Measurements from ENCODE around the gene ELOA2.

DNA sequence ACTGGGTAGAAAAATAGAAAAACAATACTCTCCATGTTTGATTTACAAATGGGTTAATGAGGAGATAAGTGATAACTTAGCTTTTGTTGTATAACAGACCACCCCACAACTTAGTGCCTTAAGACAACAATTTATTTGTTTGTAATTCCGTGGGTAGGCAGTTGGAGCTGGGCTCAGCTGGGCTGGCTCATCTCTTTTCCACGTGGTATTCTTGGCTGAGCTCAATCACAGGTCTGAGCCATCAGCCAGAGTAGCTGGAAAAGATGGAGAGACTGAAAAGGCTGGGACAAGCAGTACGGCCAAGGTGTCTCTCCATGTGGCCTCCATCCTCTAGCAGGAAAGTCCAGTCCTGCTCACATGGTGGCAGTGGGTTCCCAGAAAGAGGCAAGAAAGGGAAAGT is 32.2 kb upstream of the ELOA2 start:
- TF ChIP-seq, protein P1, sequence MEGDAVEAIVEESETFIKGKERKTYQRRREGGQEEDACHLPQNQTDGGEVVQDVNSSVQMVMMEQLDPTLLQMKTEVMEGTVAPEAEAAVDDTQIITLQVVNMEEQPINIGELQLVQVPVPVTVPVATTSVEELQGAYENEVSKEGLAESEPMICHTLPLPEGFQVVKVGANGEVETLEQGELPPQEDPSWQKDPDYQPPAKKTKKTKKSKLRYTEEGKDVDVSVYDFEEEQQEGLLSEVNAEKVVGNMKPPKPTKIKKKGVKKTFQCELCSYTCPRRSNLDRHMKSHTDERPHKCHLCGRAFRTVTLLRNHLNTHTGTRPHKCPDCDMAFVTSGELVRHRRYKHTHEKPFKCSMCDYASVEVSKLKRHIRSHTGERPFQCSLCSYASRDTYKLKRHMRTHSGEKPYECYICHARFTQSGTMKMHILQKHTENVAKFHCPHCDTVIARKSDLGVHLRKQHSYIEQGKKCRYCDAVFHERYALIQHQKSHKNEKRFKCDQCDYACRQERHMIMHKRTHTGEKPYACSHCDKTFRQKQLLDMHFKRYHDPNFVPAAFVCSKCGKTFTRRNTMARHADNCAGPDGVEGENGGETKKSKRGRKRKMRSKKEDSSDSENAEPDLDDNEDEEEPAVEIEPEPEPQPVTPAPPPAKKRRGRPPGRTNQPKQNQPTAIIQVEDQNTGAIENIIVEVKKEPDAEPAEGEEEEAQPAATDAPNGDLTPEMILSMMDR (conservative IDR thresholded peaks at IDR 0.05 in 1 of 2, IDR thresholded peaks at IDR 0.05 in 1 of 2; ENCODE audit: low read depth in 1 of 2, low read length in 2 of 2), result no peak
- no peak for TF ChIP-seq EZH2 (IDR thresholded peaks at IDR 0.05; ENCODE audit: low read length, missing control alignments)
